ENCODE results near the gene CCDC51. TPM values are rescaled to one million over a fixed set of nuclear protein-coding genes. Genes with fewer than 3 reads are reported as not detected.

The CCDC51 gene
- total RNA-seq, 1 donor: 21.2 TPM

GRCh38 chr3:48419597-48419996, 20.3 kb downstream of the CCDC51 start:
- no peak for DNase-seq (ENCODE audit: low read depth)
- no peak for TF ChIP-seq CTCF (IDR thresholded peaks at IDR 0.05; ENCODE audit: insufficient read depth, low read depth, low read length)
- no peak overlapping the region for H3K4me3 ChIP-seq (ENCODE audit: low read depth, low read length)

- DNase-seq (ENCODE audit: low read depth): no peak
- no peak overlapping the region for H3K4me3 ChIP-seq (ENCODE audit: low read depth, low read length)
- no peak for TF ChIP-seq CTCF (IDR thresholded peaks at IDR 0.05; ENCODE audit: insufficient read depth, low read depth, low read length)
These were observed 20.8 kb downstream of the CCDC51 start for GRCh38 chr3:48419149-48419548.

- no peak overlapping the region for H3K4me3 ChIP-seq (ENCODE audit: low read depth, low read length)
- TF ChIP-seq CTCF (IDR thresholded peaks at IDR 0.05; ENCODE audit: insufficient read depth, low read depth, low read length): no peak
- DNase-seq (ENCODE audit: low read depth): no peak
These were observed 21.3 kb downstream of the CCDC51 start for GRCh38 chr3:48418651-48419050.

DNA sequence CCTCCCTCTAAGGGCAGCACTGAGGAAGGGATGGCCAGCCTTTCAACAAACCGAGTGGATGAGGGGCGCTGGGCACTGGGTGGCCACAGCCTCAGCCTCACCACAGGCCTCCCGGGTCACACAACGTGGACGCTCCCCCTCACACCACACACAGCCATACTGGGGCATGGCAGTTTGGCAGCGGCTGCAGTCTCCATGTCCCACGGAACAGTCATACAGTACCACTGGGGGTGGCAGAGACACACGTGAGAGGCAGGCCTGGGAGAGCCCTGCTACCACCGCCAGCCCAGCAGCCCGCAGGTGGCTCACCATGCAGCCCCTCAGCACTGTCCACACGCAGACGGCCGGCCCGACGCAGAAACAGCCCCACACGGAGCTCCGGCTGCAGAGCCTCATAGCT, 21.8 kb downstream of the CCDC51 start:
- H3K4me3 ChIP-seq (ENCODE audit: low read depth, low read length): no peak overlapping the region
- no peak for DNase-seq (ENCODE audit: low read depth)

DNA sequence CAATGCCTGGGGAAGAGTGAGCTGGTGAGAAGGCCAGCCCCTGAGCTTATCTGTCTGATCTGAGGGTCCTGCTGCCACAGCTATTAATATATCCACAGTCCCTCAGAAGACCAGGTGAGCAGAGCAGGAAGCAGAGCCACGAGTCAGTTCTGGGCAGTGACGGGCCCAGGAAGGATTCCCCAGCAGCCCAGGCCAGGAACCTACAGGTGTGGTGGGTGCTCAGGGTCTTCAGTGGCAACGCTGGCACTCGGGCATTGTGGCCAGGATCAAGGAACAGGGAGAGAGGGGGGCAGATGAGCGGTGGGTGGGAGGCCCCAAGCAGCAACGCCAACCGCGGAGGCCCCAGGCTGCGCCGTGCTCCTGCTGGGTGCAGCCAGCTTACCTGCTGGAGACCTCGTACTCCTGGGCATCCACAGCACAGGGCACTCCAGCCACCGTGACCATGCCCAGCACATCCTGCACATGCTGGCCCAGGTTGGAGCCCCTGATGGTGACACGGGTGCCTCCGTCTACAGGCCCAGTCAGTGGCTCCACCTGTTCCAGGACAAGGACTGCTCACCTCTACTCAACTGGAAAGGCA, 22.3 kb downstream of the CCDC51 start:
- TF ChIP-seq CTCF (IDR thresholded peaks at IDR 0.05; ENCODE audit: insufficient read depth, low read depth, low read length): no peak
- H3K4me3 ChIP-seq (ENCODE audit: low read depth, low read length): no peak overlapping the region
- DNase-seq (ENCODE audit: low read depth): no peak

More for the DNA sequence above, 21.8 kb downstream of the CCDC51 start:
- TF ChIP-seq CTCF (IDR thresholded peaks at IDR 0.05; ENCODE audit: insufficient read depth, low read depth, low read length): no peak

DNA sequence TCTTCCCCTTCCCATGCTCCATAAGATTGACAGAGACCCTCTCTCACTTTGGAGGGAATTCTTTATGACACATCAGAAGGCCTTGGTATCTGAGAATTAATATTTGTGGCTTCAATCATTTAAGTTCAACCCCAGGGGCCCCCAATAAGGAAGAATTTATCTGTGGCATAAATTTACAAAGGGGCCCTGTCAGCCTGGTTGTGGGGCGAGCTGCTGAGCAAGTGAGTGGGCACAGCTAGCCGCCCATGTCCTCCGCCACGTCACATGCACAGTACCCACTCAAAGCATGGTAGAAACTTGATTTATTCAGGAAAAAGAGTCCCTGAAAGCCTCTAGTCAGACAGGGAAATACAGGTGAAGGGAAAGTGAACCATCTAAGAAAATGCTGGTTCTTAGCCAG, 23.4 kb downstream of the CCDC51 start:
- TF ChIP-seq CTCF (IDR thresholded peaks at IDR 0.05; ENCODE audit: insufficient read depth, low read depth, low read length): no peak
- no peak overlapping the region for H3K4me3 ChIP-seq (ENCODE audit: low read depth, low read length)
- no peak for DNase-seq (ENCODE audit: low read depth)

- TF ChIP-seq CTCF (IDR thresholded peaks at IDR 0.05; ENCODE audit: insufficient read depth, low read depth, low read length): no peak
- no peak for DNase-seq (ENCODE audit: low read depth)
- H3K4me3 ChIP-seq (ENCODE audit: low read depth, low read length): no peak overlapping the region
These were observed 23.8 kb downstream of the CCDC51 start for GRCh38 chr3:48416091-48416505.
